8988T (cell line): ENCODE data around the gene TMEM161B.
"Not testable (repeated sequence)": the region's sequence is repeated elsewhere in the genome, so short reads cannot be mapped to it uniquely, and the experiment has no call there.

Experiments
- DNase-seq: peaks from one replicate; pipeline ENCODE4 v3.0.0; 2011

The TMEM161B gene

GRCh38 chr5:88248743-88249540, 19.7 kb downstream of the TMEM161B start:
- no peak for DNase-seq

DNA sequence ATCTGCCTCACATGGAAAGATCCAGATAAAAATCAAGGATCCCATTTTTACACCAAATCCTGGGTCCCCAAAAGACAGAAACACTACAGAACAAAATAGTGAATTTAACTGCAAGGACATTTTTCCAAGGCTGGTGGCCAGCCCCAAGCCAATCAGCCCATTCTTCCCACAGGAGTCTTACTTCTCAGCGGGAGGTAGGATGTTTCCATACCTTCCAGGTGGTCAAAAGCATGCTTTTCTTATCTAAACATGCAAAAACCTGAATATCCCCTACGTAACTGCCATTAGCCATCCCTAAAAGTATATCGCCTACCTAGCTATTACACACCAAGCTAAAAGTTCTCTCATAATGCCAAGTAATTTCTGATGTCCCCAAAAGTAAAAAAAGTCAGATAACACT, 20.6 kb downstream of the TMEM161B start:
- no peak for DNase-seq

DNA sequence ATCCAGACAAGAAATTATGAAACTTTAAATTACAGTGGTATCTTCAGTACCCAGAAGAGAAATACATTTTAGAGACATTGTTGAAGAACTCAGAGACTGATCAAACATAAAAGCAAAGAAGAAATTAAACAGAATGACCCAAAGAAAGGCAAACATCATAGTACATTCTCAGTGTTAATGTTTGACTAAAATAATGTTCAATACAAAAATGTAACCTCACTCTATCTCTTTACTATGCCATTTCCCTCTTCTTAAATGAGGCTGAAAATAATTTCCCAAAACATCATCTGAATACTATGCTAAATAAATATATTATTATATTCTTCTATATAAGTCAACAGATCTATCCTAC, 22.8 kb downstream of the TMEM161B start:
- no peak for DNase-seq

GRCh38 chr5:88245241-88245892, 23.3 kb downstream of the TMEM161B start:
- no peak for DNase-seq

GRCh38 chr5:88244686-88245085, 24.0 kb downstream of the TMEM161B start:
- no peak for DNase-seq

DNA sequence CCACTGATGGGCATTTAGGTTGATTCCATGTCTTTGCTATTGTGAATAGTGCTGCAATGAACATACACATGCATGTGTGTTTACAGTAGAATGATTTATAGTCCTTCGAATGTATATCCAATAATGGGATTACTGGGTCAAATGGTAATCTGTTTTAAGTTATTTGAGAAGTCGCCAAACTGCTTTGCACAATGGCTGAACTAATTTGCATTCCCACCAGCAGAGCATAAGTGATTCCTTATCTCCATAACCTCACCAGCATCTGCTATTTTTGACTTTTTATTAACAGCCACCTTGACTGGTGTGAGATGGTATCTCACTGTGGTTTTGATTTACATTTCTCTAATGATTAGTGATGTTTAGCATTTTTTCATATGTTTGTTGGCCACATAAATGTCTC, 25.2 kb downstream of the TMEM161B start:
- not testable (repeated sequence) for DNase-seq

- no peak for DNase-seq
Observed at GRCh38 chr5:88238732-88239131, 29.9 kb downstream of the TMEM161B start.

GRCh38 chr5:88236866-88237642, 31.6 kb downstream of the TMEM161B start:
- no peak for DNase-seq

DNA sequence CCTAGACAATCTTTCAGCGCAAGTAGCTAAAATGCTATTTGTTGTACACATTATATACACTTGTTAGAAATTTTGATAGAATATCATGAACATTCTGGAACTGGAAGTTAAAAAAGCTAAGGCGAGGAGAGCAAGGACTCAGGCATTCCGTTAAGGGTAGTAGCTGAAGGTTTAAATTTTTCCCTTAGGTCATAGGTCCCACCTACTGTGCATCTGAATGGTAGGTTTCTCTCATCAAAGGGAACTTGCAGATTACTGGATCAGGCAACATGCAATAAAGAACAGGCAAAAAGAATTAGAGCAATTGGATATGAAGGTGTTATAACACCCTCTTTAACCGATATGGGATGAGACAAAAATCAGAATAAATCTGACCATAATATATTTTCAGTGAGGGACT, 32.8 kb downstream of the TMEM161B start:
- DNase-seq: no peak

GRCh38 chr5:88235346-88235745, 33.3 kb downstream of the TMEM161B start:
- DNase-seq: no peak

DNA sequence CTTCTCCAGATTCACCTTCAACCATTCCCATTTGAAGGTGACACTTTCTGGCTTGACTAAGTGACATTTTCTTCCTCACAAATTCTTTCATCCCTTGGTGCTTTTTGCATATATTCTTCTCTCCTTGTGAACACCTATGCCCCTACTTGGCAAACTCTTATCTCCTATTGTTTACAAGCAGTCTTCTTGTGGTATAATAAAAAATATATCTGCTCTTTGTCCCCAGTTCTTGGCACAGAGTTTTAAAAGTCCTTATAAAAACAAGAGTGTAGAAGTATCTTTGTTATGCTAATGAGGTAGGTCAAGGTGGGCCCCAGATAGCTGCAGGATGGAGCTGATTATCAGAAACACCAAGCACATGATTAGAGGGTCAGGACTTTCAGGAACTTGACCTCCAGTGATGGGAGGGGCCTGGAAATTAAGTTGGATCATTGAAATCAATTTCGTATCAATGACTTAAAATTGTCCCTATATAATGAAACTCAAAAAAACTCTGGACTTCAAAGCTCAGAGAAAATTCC, 38.0 kb downstream of the TMEM161B start:
- DNase-seq: no peak

DNA sequence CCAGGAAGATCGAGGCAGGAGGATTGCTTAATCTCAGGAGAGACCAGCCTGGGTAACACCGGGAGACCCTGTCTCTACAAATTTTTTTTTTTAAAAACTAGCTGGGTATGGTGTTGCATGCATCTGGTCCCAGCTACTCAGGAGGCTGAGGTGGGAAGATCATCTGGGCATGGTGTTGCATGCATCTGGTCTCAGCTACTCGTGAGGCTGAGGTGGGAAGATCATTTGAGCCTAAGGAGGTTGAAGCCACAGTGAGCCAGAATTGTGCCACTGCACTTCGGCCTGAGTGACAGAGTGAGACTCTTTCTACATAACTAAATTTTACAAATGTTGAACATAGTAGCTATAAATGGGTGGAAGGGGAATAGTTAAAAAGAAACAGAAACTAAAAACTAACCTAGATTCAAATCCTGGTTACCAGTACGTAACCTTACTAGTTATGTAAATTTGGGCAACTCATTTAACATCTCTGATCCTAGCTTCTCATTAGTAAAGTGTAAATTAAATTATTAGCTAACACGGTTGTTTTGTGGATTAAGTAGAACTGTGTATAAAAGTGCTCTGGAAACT, 41.7 kb downstream of the TMEM161B start:
- DNase-seq: no peak

- no peak for DNase-seq
Observed at GRCh38 chr5:88214655-88215054, 54.0 kb downstream of the TMEM161B start.

- DNase-seq: no peak
Observed at GRCh38 chr5:88207575-88207974, 61.1 kb downstream of the TMEM161B start.

DNA sequence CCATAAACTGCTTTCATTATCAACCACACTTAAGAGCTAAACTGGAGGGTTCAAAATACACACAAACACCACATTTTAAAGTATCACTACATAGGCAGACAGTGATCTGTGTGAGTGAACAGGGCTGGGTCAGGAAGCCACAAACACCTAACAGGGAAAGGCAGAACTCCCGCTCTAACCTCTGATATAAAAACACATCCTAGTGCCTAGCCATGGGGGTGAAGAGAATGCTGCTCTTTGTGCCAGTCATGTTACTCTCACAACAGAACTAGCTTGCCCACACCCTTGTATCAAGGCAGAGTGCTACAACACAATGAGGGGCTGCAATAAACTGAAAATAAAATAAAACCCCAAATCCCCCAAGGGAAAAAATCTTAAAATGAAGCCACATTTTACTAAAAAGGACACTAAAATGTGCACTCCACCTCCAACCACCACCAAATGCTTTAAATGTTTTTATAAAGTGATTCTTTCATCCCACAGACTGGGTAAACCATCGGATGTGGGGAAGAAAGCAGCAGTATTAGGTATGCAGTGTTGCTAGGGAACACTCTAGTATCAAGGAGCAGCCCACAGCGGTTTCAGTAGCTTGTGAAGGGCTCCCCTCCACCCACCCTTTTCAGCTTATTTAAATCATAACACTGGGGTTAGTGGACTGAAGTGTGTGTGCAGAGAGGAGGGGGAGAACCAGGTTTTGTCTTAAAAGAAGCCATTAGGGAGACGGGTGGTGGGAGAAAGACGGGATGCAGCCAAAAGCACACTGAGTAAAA, 64.5 kb downstream of the TMEM161B start:
- DNase-seq: no peak

DNA sequence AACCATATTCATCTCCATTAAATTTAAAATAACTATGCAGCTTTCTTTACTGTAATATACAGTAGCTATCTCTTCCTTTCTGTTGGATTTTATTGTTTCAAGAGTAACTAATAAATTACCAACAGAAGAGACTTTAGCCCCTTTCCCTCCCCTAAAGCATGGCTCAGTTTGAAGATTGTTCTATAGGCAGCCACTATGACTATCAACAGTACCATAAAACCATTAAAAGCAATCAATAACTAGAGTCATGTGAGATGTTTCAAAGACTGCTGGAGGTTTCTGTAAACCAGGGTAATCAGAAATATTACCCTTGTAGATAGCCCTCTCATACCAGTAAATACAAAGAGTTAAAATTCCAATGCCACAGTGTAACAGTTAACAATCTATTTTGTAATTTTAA, 73.0 kb downstream of the TMEM161B start:
- DNase-seq: no peak

DNA sequence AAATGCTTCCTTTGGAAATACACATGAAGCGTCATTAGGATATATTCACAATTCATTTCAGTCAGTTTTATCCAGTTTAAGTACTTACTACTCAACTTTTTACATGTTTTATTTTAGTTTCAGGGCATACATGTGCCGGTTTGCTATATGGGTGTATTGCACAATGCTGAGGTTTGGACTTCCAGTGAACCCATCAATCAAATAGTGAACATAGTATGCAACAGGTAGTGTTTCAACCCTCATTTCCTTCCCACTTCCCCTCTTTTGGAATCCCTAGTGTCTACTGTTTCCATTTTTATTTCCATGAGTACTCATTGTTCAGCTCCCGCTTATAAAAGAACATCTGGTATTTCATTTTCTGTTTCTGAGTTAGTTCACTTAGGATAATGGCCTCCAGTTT, 74.7 kb downstream of the TMEM161B start:
- no peak for DNase-seq

DNA sequence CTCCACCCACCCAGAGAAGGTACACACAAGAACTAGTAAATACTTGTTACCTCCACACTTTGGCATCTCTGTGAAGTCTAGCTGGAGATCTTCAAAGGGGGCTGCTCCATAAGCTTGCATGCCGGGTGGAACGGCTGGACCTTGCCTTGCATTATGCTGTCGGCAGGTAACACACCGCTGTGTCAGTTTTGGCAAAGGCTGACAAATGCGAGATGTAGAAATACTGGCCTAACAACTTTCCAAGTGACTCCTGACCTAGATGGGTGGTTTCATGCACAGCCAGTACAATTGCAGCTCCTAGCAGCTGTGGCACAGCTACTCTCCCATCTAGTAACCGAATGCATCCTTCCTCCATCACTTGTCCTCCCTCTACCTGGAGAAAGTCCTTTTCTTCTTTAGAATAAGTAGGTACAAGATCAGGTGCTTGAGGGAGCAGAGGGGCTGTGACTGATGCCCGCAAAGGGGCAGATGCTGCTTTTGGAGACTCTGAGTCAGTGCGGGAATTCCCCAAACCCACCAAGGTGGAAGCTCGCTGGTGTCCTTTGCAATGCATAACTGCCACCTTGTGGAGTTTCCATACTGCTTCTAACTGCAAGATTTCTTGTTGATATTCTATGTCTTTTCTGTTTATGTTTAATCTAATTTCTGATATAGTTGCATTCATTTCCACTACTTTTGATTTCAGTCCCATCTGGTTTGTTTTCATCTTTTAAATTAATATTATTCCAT, 78.4 kb downstream of the TMEM161B start:
- DNase-seq: no peak

DNA sequence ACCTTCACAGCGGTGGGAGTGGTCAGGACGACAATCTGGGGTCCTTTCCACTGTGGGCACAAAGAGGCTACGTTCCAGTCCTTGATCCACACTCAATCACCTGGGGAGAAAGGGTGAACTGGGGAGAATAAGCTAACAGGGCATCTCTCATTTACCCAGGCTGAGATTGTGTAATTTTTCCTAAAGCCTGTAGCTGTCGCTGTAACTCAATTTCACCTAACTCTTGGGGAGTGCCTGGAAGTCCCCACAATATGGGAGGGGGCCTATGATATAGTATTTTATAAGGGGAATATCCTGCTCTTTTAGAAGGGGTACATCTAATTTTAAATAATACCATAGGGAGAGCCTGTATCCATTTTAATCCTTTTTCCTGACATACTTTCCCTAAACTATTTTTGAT, 79.2 kb downstream of the TMEM161B start:
- not testable (repeated sequence) for DNase-seq

DNA sequence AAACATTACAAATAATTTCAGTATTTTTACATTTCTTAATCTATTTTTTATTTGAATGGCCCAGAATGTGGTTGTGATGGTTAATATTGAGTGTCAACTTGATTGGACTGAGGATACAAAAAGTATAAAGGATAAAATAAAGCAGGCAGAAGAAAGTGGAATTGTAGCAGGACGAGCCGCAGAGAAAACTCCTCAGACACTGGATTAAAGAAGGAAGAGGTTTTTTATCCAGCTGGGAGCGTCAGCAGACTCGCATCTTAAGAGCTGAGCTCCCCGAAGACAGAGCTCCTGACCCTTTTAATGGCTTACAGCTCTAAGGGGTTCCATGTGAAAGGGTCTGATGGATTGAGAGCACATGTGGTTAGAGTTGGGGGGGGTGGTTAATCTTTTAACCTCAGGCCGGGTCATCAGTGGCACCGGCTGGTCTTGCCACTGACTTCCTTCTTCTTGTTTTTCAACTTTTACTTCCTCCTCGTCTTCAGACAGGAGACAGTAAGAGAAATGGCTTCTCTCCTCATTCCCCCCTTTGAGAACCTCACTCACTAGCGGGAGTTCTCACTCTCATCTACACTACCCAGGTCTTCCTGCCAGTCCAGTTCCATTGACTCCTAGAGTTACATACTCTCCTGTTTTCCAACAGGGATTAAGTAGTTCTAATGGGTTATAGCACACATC, 80.0 kb downstream of the TMEM161B start:
- no peak for DNase-seq

DNA sequence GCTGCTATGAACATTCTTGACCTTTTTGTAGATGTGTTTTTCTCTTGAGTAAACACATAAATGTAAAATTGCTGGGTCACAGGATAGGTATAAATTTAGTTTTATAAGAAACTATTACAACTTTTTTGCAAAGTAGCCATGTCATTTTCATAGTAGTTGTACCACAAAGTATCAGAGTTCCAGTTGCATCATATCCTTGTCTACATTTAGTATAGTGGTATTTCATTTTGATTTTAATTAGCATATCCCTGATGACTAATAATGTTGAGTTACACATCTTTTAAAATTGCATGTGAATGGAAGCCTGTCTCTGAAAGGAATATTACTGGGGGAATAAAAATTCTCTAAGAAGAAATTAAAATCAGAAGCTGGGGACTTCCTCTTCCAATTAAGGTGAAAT, 85.4 kb downstream of the TMEM161B start:
- DNase-seq: no peak
